Activated T-helper 2 cell treated with anti-CD3 and anti-CD28 coated beads, Interferon-gamma antibody, Interleukin-2, Interleukin-4, amounts not matched to agents 10 μg/mL and 5 μg/mL and 100 μg/mL, durations not matched to agents 14 hours and 24 hours and 36 hours (primary cell): ENCODE measurements around the gene TRERF1. TPM values are rescaled to one million over a fixed set of nuclear protein-coding genes. Genes with fewer than 3 reads are reported as not detected.
A peak's percentile ranks its signal among the peaks of the same experiment; 100 is the strongest.

ENCODE experiments used
- DNase-seq: peaks from one replicate; pipeline ENCODE4 v3.0.0; 2021; ENCODE audit warnings: low spot score
- H3K27ac Mint-ChIP-seq: one replicate; pipeline ENCODE4 v1.8.0; 2021; ENCODE audit warnings: mixed read lengths
- H3K27me3 Mint-ChIP-seq: one replicate; pipeline ENCODE4 v1.8.0; 2021; ENCODE audit warnings: low read depth, mixed read lengths
- H3K36me3 Mint-ChIP-seq: one replicate; pipeline ENCODE4 v1.8.0; 2021; ENCODE audit warnings: low read depth, mixed read lengths
- H3K4me1 Mint-ChIP-seq: one replicate; pipeline ENCODE4 v1.8.0; 2021; ENCODE audit warnings: low read depth, mixed read lengths
- H3K4me3 Mint-ChIP-seq: one replicate; pipeline ENCODE4 v1.8.0; 2021; ENCODE audit warnings: low read depth, mild to moderate bottlenecking, moderate library complexity, mixed read lengths
- H3K9me3 Mint-ChIP-seq: one replicate; pipeline ENCODE4 v1.8.0; 2021; ENCODE audit warnings: mixed read lengths
- intact Hi-C: fragments of 100-400 bp; cut with micrococcal nuclease; formaldehyde crosslinking; loops from one replicate; pipeline ENCODE4 v1.15.1; 2023
- total RNA-seq: library from RNA; stranded (reverse); gene quantifications from 2 replicates; pipeline ENCODE4 v1.2.3, GENCODE V29; 2022

Gene TRERF1
- total RNA-seq, 1 donor from 2014 or later = 19.6 TPM

DNA sequence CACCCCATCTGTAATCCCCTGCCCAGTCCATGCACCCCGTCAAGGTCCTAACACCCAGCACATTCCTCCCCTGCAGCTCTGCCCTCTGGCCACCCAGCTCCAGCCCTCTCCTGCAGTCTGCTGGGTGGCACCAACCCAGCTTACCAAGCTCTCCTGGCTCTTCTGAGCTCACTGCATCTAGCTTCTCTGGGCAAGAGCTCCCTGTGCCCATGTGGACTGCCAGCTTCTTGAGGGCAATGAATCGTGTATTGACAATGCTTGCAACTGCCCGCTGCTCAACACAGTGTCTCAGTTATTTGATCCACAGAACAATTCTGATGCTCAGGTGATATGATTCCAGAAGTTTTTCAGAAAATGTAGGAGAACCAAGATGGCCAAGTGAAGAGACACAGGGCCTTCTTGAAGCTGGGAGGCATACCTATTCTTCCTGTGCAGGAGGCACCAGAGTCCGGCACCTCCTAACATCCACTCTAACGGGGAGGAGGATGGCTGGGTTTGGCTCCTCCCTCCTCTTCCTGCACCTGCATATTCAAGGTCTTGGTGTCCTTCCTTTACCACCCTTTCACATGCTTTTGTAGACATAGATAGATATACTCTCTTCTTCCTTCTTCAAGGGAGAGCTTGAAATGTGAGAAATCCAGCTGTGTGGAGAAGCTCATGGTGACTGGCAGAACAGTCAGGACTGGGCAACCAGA, 85.6 kb downstream of the TRERF1 start:
- Mint-ChIP-seq H3K9me3 (no peaks in the 10 kb centered on the region), H3K4me1 (peaks cover 61% of the 10 kb centered on the region), H3K4me3 (no peak overlapping the region), H3K36me3 (peaks cover 30% of the 10 kb centered on the region), H3K27me3 (no peaks in the 10 kb centered on the region), H3K27ac (peak overlapping the region; percentile 84)
- no peak for DNase-seq
- intact Hi-C loops = loop anchor here (5.0 kb wide), 1 partner anchor 156 kb away; no protein-coding TSS in a partner anchor

- peaks cover 61% of the 10 kb centered on the region for H3K4me1 Mint-ChIP-seq
- no peaks in the 10 kb centered on the region for H3K9me3 Mint-ChIP-seq
- H3K4me3 Mint-ChIP-seq = no peak overlapping the region
- DNase-seq = no peak
- H3K27me3 Mint-ChIP-seq = no peaks in the 10 kb centered on the region
- H3K27ac Mint-ChIP-seq = no peak overlapping the region
- H3K36me3 Mint-ChIP-seq = peaks cover 33% of the 10 kb centered on the region
- intact Hi-C loops = loop anchor here (5.0 kb wide), 1 partner anchor 157 kb away; no protein-coding TSS in a partner anchor
These were observed 86.7 kb downstream of the TRERF1 start for GRCh38 chr6:42365021-42365420.

DNA sequence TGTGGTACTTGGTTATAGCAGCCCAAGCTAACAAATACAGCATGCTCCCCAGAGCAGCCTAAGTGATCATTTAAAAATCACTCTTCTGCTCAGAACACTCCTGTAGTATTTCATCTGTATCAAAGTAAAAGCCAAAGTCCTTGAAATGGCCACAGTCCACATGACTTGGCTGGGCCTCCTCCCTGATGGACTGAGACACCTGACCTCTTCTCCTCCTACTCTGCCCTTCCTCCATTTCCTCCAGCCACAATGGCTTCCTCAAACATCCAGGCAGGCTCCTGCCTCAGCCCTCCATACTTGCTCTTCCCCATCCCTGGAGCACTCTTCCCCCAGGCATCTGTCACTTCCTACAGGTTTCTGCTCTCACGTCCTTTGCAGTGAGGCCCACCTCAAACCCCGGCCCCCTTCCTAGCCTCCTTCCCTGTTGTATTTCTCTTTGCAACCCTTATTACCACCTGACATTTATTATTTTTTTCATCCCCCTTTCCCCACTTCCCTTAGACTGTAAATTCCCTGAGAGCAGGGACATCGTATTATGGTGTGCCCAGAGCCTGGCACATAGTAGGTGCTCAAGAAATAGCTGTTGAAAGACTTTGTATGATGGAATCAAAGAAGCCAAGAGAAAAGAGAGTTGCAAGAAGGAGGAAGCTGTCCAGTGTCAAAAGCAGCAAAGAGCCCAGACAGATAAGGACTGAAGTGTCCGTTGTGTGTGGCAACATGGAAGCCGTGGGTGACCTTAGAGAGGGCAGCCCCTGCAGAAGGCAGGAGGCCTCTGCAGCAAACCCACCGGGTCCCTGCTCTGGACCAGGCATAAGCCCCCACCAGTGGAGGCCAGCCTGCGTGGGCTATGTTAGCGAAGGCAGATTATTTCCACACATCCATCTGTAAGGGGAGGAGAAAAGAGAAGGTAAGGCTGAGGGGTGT, 87.5 kb downstream of the TRERF1 start:
- H3K4me1 Mint-ChIP-seq = peaks cover 53% of the 10 kb centered on the region
- no peaks in the 10 kb centered on the region for H3K9me3 Mint-ChIP-seq
- intact Hi-C loops = no loop called here
- no peaks in the 10 kb centered on the region for H3K27me3 Mint-ChIP-seq
- no peak for DNase-seq
- H3K4me3 Mint-ChIP-seq = no peak overlapping the region
- H3K27ac Mint-ChIP-seq = peak overlapping the region; percentile 7
- H3K36me3 Mint-ChIP-seq = peaks cover 33% of the 10 kb centered on the region

- no peaks in the 10 kb centered on the region for H3K27me3 Mint-ChIP-seq
- peaks cover 45% of the 10 kb centered on the region for H3K4me1 Mint-ChIP-seq
- peaks cover 43% of the 10 kb centered on the region for H3K36me3 Mint-ChIP-seq
- intact Hi-C loops = no loop called here
- DNase-seq = no peak
- H3K27ac Mint-ChIP-seq = no peak overlapping the region
- H3K4me3 Mint-ChIP-seq = no peak overlapping the region
- no peaks in the 10 kb centered on the region for H3K9me3 Mint-ChIP-seq
These were observed 90.7 kb downstream of the TRERF1 start for GRCh38 chr6:42361036-42361435.

DNA sequence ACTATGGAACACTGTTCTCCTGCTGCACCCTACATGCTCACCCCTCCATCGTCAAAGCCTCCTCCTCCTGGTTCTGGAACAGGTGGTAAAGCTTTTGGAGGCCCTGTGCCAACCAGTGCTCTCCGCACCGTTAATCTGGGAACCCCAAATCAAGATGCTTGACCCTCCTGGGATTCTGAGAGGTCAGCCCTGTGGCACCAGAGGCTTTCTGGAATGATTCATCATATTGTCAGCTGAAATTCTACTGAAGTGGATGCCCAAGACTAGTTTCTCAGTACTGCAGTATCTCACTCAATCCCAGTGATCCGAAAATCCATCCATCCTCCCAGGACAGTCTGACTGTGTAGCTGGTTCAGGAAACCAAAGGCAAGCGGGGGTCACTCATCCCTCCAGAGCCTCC, 92.7 kb downstream of the TRERF1 start:
- Mint-ChIP-seq H3K27ac (no peak overlapping the region), H3K27me3 (no peaks in the 10 kb centered on the region), H3K9me3 (no peaks in the 10 kb centered on the region), H3K36me3 (peaks cover 39% of the 10 kb centered on the region), H3K4me1 (peaks cover 28% of the 10 kb centered on the region), H3K4me3 (no peak overlapping the region)
- no peak for DNase-seq
- intact Hi-C loops = no loop called here

- no peaks in the 10 kb centered on the region for H3K27me3 Mint-ChIP-seq
- no peak for DNase-seq
- peaks cover 22% of the 10 kb centered on the region for H3K4me1 Mint-ChIP-seq
- H3K27ac Mint-ChIP-seq = no peak overlapping the region
- H3K36me3 Mint-ChIP-seq = peaks cover 18% of the 10 kb centered on the region
- intact Hi-C loops = no loop called here
- no peaks in the 10 kb centered on the region for H3K9me3 Mint-ChIP-seq
- no peak overlapping the region for H3K4me3 Mint-ChIP-seq
These were observed 96.3 kb downstream of the TRERF1 start for GRCh38 chr6:42355416-42355815.

DNA sequence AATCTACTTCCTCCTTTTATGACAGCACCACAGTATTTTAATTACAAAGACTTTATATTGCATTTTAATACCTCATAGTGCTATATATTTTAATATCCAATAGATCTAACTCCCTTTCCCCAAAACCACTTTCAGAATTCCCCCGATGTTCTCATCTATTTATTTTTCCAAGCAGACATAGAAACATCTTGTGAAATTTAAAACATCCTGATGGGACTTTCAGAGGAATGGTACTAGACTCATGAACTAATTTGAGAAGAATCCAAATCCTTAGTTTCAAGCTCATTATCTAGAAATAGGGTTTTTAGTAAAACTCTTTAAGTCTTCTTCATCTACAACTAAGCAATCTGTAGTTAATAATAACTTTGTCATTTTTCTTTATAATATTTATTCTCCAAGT, 97.0 kb downstream of the TRERF1 start:
- Mint-ChIP-seq H3K27me3 (no peaks in the 10 kb centered on the region), H3K4me1 (peaks cover 22% of the 10 kb centered on the region), H3K27ac (no peak overlapping the region), H3K36me3 (peaks cover 18% of the 10 kb centered on the region), H3K9me3 (no peaks in the 10 kb centered on the region), H3K4me3 (no peak overlapping the region)
- DNase-seq = no peak
- intact Hi-C loops = no loop called here

DNA sequence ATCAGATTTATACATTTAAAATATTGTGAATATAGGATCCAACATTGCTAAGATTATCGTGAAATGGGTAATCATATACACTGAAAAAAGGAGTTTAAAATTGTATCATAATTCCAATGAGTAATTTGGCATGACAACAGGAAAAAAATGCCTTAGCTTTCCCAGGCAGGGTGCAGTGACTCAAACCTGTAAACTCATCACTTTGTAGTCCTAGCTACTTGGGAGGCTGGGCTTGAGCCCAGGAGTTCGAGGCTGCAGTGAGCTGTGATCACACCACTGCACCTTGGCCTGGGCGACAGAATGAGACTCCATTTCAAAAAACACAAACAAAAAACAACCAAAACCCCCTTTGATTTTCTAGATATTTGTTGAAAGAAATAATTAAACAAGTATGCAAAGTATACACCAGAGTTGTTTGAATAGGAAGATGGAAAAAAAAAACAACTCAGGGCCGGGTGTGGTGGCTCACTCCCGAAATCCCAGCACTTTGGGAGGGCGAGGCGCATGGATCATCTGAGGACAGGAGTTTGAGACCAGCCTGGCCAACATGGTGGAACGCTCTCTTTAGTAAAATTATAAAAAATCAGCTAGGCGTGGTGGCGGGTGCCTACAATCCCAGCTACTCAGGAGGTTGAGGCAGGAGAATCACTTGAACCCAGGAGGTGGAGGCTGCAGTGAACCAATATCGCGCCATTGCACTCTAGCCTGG, 98.7 kb downstream of the TRERF1 start:
- Mint-ChIP-seq H3K27me3 (no peaks in the 10 kb centered on the region), H3K9me3 (no peaks in the 10 kb centered on the region), H3K36me3 (peaks cover 22% of the 10 kb centered on the region), H3K4me3 (no peak overlapping the region), H3K27ac (no peak overlapping the region), H3K4me1 (peaks cover 14% of the 10 kb centered on the region)
- intact Hi-C loops = no loop called here
- no peak for DNase-seq

- intact Hi-C loops = no loop called here
- DNase-seq = no peak
- Mint-ChIP-seq H3K4me1 (peaks cover 17% of the 10 kb centered on the region), H3K36me3 (peaks cover 13% of the 10 kb centered on the region), H3K4me3 (no peak overlapping the region), H3K9me3 (no peaks in the 10 kb centered on the region), H3K27me3 (no peaks in the 10 kb centered on the region), H3K27ac (no peak overlapping the region)
These were observed 100.8 kb downstream of the TRERF1 start for GRCh38 chr6:42350911-42351310.

DNA sequence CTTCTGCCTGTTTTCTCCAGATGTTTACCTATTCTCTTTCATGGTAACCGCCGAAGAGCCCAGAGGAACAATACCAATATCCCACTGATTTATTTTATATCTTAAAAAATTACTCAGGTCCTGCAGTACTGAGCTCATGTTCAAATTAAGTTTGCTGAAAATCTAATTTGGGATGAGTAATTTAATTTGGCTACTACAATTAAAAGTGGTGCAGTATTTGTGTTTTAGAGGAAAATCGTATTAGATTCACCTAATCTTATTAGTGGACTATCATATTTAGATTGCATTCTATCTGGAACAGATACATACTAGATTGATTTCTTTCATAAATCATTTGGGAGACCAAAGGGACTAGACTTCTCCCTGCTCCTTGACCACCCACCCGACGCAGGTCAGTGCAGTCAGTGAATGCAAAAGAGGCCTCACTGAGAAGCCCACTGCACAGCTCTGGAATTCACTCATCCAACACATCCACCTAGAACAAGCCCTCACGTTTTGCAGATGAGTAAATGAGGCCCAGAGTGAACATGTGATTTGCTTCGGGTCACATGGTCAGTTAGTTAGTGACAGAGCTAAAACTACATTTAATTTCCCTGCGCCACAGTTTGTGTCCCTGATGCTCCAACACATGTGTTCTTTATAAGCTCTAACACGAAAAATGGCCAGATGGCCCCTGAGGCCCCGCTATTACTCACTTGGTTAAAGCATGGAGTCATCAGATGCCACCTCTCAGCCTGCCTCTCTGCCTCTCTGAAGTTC, 101.8 kb downstream of the TRERF1 start:
- Mint-ChIP-seq H3K4me1 (peaks cover 24% of the 10 kb centered on the region), H3K36me3 (peaks cover 17% of the 10 kb centered on the region), H3K27ac (no peak overlapping the region), H3K27me3 (no peaks in the 10 kb centered on the region), H3K4me3 (no peak overlapping the region), H3K9me3 (no peaks in the 10 kb centered on the region)
- no peak for DNase-seq
- intact Hi-C loops = no loop called here

GRCh38 chr6:42347456-42347855, 104.3 kb downstream of the TRERF1 start:
- intact Hi-C loops = no loop called here
- Mint-ChIP-seq H3K36me3 (peaks cover 36% of the 10 kb centered on the region), H3K27ac (no peak overlapping the region), H3K9me3 (no peaks in the 10 kb centered on the region), H3K27me3 (no peaks in the 10 kb centered on the region), H3K4me1 (peaks cover 42% of the 10 kb centered on the region), H3K4me3 (no peak overlapping the region)
- DNase-seq = no peak

GRCh38 chr6:42345696-42346416, 105.9 kb downstream of the TRERF1 start:
- peaks cover 49% of the 10 kb centered on the region for H3K4me1 Mint-ChIP-seq
- peaks cover 37% of the 10 kb centered on the region for H3K36me3 Mint-ChIP-seq
- DNase-seq = no peak
- peak overlapping the region; percentile 77 for H3K27ac Mint-ChIP-seq
- no peaks in the 10 kb centered on the region for H3K9me3 Mint-ChIP-seq
- intact Hi-C loops = no loop called here
- no peaks in the 10 kb centered on the region for H3K27me3 Mint-ChIP-seq
- H3K4me3 Mint-ChIP-seq = peak overlapping the region; percentile 22
